Measurements from ENCODE around the gene ZNF799. TPM values are rescaled to one million over a fixed set of nuclear protein-coding genes. Genes with fewer than 3 reads are reported as not detected.

Gene ZNF799
- total and polyA plus RNA-seq, 2 of the 13 experiments (the other 11 are each of a cell fraction or from before 2014, with no cell fraction given): 7.7 to 17.9 TPM

DNA sequence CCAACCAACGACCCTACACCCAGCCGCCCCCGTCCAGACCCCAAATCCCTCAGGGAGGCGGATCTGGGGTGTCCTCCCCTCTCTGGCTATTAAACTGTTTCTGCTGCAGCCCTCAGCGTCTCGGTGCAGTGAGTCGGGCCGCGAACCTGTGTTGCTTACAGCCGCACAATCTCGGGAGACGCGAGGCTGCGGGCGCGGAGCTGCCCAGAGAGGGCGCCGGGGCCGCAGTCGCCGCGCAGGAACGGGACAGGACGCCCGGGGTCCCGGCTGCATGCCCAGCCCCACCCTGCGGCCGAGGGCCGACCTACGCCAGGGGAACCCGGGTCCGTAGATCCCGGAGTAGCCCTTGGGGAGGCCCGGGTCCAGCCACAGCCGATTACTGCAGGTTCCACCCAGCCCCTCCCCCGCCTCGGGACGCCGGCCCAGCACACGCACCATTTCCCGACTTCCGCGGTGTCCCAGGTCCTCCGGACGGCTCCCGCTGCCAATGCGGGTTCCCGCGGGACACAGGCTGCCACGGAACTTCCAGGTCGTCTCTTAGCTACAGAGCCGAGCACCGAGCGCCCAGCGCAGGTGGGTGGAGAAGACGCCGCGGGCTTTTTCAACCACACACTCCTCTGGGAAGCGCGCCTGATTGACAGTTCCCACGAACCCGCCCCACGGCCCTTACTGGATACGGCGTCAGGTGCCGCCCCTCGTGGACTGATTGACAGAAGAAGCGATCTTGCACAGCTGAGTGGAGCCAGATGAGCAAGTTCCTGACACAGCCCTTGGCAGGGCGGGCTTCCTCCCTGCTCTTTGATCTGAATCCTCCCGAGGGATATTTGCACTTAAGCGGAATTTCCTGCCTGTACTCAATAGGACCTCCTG is at the start of gene ZNF799 (continued):
- TF ChIP-seq, protein P1, sequence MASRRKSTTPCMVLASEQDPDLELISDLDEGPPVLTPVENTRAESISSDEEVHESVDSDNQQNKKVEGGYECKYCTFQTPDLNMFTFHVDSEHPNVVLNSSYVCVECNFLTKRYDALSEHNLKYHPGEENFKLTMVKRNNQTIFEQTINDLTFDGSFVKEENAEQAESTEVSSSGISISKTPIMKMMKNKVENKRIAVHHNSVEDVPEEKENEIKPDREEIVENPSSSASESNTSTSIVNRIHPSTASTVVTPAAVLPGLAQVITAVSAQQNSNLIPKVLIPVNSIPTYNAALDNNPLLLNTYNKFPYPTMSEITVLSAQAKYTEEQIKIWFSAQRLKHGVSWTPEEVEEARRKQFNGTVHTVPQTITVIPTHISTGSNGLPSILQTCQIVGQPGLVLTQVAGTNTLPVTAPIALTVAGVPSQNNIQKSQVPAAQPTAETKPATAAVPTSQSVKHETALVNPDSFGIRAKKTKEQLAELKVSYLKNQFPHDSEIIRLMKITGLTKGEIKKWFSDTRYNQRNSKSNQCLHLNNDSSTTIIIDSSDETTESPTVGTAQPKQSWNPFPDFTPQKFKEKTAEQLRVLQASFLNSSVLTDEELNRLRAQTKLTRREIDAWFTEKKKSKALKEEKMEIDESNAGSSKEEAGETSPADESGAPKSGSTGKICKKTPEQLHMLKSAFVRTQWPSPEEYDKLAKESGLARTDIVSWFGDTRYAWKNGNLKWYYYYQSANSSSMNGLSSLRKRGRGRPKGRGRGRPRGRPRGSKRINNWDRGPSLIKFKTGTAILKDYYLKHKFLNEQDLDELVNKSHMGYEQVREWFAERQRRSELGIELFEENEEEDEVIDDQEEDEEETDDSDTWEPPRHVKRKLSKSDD (CRISPR knock-in tag; IDR thresholded peaks at IDR 0.05; ENCODE audit: low read depth): no peak
- peak; percentile 85 for TF ChIP-seq ZNF446 (CRISPR knock-in tag; IDR thresholded peaks at IDR 0.05)
- peak; percentile 63; the same call in 1 of the 2 replicates for TF ChIP-seq GABPB1 (CRISPR knock-in tag; IDR thresholded peaks at IDR 0.05)
- no peak for TF ChIP-seq MIER2 (CRISPR knock-in tag; IDR thresholded peaks at IDR 0.05)
- TF ChIP-seq, protein P2, sequence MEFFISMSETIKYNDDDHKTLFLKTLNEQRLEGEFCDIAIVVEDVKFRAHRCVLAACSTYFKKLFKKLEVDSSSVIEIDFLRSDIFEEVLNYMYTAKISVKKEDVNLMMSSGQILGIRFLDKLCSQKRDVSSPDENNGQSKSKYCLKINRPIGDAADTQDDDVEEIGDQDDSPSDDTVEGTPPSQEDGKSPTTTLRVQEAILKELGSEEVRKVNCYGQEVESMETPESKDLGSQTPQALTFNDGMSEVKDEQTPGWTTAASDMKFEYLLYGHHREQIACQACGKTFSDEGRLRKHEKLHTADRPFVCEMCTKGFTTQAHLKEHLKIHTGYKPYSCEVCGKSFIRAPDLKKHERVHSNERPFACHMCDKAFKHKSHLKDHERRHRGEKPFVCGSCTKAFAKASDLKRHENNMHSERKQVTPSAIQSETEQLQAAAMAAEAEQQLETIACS (CRISPR knock-in tag; IDR thresholded peaks at IDR 0.05): no peak; the same call in 1 of the 2 replicates
- peak; percentile 25; the same call in 1 of the 2 replicates for TF ChIP-seq IKZF5 (CRISPR knock-in tag; IDR thresholded peaks at IDR 0.05)
- TF ChIP-seq, protein P3, sequence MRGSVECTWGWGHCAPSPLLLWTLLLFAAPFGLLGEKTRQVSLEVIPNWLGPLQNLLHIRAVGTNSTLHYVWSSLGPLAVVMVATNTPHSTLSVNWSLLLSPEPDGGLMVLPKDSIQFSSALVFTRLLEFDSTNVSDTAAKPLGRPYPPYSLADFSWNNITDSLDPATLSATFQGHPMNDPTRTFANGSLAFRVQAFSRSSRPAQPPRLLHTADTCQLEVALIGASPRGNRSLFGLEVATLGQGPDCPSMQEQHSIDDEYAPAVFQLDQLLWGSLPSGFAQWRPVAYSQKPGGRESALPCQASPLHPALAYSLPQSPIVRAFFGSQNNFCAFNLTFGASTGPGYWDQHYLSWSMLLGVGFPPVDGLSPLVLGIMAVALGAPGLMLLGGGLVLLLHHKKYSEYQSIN (CRISPR knock-in tag; IDR thresholded peaks at IDR 0.05; ENCODE audit: borderline replicate concordance): no peak
- peak; percentile 87 for TF ChIP-seq SP2 (CRISPR knock-in tag; IDR thresholded peaks at IDR 0.05)
- TF ChIP-seq NRL (CRISPR knock-in tag; IDR thresholded peaks at IDR 0.05; ENCODE audit: borderline replicate concordance): peak; percentile 10; the same call in 1 of the 2 replicates
- peak; percentile 70 for TF ChIP-seq AGO2 (optimal IDR thresholded peaks at IDR 0.05; ENCODE audit: low read depth, low read length)
- TF ChIP-seq THAP9 (CRISPR knock-in tag; IDR thresholded peaks at IDR 0.05; ENCODE audit: borderline replicate concordance): peak; percentile 22; the same call in 1 of the 2 replicates
- TF ChIP-seq, protein P4, sequence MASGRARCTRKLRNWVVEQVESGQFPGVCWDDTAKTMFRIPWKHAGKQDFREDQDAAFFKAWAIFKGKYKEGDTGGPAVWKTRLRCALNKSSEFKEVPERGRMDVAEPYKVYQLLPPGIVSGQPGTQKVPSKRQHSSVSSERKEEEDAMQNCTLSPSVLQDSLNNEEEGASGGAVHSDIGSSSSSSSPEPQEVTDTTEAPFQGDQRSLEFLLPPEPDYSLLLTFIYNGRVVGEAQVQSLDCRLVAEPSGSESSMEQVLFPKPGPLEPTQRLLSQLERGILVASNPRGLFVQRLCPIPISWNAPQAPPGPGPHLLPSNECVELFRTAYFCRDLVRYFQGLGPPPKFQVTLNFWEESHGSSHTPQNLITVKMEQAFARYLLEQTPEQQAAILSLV (CRISPR knock-in tag; IDR thresholded peaks at IDR 0.05; ENCODE audit: borderline replicate concordance): no peak
- TF ChIP-seq ZNF503 (CRISPR knock-in tag; IDR thresholded peaks at IDR 0.05): peak; percentile 16; the same call in 1 of the 2 replicates
- TF ChIP-seq TMF1 (CRISPR knock-in tag; IDR thresholded peaks at IDR 0.05; ENCODE audit: low read depth): no peak
